GM12872 (cell line): ENCODE results near the gene CCDC127.

Source experiments
- TF ChIP-seq, protein P1 (sequence below): IDR thresholded peaks from 3 replicates; pipeline ENCODE4 v1.5.1; 2011; ENCODE audit warnings: low read depth, mild to moderate bottlenecking, low read length, moderate library complexity; ENCODE audit not compliant: insufficient read depth

Gene CCDC127

DNA sequence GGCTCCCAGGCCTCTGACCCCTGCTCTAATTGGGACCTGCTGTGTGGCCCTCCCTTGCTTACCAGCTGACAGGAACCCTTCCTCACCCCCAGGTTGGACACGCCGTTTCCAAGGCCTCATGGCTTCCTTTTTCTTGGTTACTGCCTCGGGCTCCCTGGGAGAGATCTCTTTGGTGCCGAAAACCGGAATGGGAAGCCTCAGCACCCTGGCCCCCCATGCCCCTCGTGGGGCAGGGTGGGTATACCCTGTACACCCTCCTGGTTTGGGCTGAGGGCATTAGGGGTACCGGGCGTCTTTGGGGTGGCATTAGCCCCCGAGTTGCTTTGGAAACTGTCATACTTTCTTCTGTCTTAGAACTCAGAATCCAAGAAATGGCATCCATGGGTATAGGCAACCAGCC, 36.8 kb downstream of the CCDC127 start:
- TF ChIP-seq, protein P1, sequence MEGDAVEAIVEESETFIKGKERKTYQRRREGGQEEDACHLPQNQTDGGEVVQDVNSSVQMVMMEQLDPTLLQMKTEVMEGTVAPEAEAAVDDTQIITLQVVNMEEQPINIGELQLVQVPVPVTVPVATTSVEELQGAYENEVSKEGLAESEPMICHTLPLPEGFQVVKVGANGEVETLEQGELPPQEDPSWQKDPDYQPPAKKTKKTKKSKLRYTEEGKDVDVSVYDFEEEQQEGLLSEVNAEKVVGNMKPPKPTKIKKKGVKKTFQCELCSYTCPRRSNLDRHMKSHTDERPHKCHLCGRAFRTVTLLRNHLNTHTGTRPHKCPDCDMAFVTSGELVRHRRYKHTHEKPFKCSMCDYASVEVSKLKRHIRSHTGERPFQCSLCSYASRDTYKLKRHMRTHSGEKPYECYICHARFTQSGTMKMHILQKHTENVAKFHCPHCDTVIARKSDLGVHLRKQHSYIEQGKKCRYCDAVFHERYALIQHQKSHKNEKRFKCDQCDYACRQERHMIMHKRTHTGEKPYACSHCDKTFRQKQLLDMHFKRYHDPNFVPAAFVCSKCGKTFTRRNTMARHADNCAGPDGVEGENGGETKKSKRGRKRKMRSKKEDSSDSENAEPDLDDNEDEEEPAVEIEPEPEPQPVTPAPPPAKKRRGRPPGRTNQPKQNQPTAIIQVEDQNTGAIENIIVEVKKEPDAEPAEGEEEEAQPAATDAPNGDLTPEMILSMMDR = no peak

DNA sequence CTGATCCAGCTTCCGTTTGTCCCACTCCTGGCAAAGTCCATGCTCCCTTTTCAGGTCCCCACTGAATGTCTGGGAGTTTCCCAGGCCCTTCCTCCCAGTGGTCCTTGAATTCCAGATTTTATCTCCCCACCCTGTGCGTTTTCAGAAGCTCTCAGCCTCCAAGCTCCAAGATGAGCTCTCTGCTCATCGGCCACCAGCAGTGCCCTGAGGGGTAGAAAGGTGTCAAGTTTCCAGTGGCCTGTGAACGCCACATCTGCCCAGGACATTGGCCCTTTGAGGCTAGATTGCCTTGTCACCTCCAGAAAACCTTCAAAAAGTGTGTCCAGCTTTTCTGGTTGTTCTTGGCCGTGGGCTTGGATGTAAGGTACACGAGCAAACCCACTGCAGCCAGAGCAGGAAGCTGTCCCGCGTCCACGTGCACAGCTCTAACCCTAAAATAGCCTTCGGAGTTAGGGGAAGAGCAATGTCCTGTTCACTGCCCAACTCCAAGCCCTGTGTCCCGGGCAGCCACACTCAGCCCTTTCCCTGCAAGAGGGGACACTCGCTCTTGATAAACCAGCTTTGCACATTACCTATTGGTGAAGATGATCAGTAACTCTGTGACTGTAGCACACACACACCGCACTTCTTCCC, 37.6 kb downstream of the CCDC127 start:
- TF ChIP-seq, protein P1 = no peak

DNA sequence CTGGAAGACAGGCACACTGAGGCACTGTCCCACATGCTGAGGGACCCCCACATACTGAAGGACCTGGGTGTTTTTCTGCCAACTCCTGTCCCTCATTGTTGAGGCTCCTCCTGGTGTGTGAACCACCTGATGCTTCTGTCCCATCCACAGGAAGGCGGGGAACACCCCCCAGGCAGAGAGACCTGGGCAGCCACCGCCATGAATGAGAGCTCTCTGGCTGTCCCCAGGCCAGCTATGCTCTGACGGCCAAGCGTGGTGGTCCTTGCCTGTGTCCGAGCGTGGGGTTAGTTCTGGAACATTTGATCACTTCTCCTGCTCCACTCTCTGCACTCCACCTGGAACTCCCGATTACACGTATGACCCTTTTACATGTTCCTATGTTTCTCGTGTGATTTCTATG, 38.6 kb downstream of the CCDC127 start:
- TF ChIP-seq, protein P1 = no peak

DNA sequence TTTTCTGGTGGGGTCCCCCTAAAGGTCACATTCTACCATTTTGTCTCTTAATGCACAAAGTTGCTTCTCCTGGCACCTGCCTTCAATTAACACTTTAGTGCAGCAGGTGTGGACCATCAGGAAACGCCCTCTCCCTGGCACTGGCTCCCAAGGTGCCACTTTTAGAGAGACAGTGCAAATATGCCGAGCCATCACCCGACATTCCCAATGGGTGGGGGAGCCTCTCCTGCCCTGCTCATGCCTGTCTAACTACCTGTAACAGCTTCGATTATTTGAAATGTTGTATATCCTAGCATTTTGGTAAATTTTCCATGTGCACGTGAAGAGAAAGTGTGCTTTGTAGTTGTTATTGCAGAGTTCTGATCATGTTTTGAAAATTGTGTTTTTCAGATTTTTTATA, 39.8 kb downstream of the CCDC127 start:
- TF ChIP-seq, protein P1 = no peak

DNA sequence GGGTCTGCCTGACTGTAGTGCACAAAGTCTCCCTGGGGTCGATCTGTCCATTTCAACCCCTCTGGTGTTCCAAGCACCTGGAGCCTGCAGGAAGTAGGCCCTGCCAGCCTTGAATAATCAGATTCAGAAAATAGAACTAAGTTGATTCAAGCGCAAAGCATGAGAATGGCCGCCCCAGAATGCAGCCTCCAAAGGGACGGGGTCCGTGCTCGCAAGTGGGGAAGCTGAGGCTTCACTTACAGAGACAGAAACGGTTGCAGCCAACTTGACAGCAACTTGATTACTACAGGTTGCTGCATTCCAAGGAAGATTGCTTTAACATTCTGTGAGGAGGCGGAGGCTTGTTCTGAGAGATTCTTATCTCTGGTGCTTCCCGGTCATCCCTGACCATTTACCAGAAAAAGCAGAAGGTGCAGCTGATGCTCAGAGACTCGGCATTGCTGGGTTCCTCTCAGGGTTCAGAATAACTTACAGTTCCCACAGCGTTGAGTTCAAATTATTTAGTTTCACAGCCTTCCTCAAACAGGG, 41.6 kb downstream of the CCDC127 start:
- TF ChIP-seq, protein P1 = no peak

DNA sequence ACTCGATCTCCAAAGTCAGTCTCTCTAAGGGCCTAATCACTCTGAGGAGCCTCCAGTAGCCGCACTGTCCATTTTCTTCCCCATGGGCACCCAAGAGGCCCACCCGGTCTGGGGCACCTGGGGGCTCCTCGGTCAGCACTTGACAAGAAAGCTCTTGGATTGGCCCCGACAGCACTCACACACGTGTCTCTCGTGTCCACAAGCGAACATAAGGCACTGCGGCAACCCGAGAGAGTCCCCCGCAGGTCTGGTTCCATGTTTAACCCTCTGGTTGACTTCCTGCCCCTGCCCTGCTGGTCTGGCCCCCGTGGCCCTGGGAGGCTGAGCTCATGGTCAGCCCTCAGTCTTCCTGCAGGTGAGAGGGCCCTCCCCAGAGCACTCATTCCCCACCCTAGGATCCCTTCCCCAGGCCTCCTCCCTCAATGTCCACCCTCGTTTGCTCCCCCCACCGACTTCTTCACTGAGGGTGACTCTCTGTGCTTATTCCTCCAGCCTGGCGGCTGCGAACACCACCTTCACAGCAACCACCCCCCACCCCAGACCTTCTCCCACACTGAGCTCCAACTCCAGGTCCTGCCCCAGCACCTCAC, 43.0 kb downstream of the CCDC127 start:
- TF ChIP-seq, protein P1 = no peak

DNA sequence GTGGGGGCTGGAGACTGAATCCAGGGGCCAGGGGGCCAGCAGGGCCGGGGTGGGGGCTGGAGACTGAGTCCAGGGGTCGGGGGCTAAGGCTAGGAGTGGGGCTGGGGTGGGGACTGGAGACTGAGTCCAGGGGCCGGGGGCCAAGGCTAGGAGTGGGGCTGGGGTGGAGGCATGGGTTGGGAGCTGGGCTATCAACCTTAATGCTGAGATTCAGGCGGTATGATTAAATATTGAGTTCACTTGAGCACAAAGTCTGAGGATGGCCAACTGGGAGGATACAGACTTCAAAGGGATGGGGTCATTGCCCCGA, 43.7 kb downstream of the CCDC127 start:
- TF ChIP-seq, protein P1 = no peak
